Stimulated activated CD4-positive, alpha-beta T cell treated with anti-CD3 and anti-CD28 coated beads, Interleukin-15, amount 100 ng/mL, for 24 hours (primary cell): Measurements from ENCODE around the gene RARG.

Source experiments
- DNase-seq: peaks from one replicate; pipeline ENCODE4 v3.0.0-alpha.2; 2020

Gene RARG

GRCh38 chr12:53161119-53161911 is 70.7 kb downstream of the RARG start:
- no peak for DNase-seq

GRCh38 chr12:53160673-53161072 is 71.3 kb downstream of the RARG start:
- no peak for DNase-seq
